Loucy (cell line): Measurements from ENCODE around the gene ZNF609.

Source experiments
- EZH2phosphoT487 ChIP-seq: fragments of 200-600 bp; IDR thresholded peaks from 2 replicates; pipeline ENCODE4 v1.6.1; 2018; ENCODE audit warnings: antibody characterized with exemption, mild to moderate bottlenecking, moderate library complexity, borderline replicate concordance
- TF ChIP-seq, protein P1 (sequence below): fragments of 200-600 bp; sonication (generic); conservative IDR thresholded peaks from 2 replicates; pipeline ENCODE4 v1.5.1; 2014; ENCODE audit warnings: mild to moderate bottlenecking, antibody characterized with exemption, low read length

DNA sequence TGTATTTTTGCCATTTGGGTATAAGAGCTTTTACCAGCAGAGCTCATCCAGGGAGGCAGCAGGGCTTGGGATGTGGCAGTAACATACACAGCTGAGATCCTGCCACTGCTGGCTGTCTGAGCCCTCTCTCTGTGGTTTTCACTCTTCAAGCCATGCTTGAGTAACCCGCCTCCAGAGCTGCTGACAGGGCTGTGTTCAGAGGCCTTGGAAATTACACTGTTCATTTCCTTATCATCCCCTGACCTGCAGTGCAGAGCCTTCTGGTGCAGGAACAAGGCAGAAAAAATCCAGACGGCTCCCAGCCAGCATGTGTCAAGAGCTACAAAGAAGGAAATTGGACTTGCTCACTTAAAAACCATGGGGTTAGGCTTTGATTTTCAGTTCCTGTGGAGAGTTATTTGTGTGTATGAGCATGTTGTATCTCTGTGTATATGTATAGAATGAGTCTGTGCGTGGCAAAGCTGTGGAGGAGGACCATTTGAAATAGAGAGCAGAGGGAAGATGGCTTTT lies 47.0 kb downstream of the ZNF609 start:
- TF ChIP-seq, protein P1, sequence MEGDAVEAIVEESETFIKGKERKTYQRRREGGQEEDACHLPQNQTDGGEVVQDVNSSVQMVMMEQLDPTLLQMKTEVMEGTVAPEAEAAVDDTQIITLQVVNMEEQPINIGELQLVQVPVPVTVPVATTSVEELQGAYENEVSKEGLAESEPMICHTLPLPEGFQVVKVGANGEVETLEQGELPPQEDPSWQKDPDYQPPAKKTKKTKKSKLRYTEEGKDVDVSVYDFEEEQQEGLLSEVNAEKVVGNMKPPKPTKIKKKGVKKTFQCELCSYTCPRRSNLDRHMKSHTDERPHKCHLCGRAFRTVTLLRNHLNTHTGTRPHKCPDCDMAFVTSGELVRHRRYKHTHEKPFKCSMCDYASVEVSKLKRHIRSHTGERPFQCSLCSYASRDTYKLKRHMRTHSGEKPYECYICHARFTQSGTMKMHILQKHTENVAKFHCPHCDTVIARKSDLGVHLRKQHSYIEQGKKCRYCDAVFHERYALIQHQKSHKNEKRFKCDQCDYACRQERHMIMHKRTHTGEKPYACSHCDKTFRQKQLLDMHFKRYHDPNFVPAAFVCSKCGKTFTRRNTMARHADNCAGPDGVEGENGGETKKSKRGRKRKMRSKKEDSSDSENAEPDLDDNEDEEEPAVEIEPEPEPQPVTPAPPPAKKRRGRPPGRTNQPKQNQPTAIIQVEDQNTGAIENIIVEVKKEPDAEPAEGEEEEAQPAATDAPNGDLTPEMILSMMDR = no peak
- TF ChIP-seq EZH2phosphoT487 = no peak
